A172 (cell line): ENCODE results near the gene EXD3. TPM values are rescaled to one million over a fixed set of nuclear protein-coding genes. Genes with fewer than 3 reads are reported as not detected.

Source experiments
- DNase-seq: peaks from one replicate; pipeline ENCODE4 v3.0.0-alpha.2; 2015; ENCODE audit warnings: low spot score
- total RNA-seq: library from RNA; depleted of rRNA; stranded (reverse); fragments of >200 nt; shearing (Covaris generic); gene quantifications from 2 replicates; pipeline ENCODE4 v1.2.3, GENCODE V29; 2014

Gene EXD3
- total RNA-seq, 1 experiment from 2014 or later: 3.4 TPM

DNA sequence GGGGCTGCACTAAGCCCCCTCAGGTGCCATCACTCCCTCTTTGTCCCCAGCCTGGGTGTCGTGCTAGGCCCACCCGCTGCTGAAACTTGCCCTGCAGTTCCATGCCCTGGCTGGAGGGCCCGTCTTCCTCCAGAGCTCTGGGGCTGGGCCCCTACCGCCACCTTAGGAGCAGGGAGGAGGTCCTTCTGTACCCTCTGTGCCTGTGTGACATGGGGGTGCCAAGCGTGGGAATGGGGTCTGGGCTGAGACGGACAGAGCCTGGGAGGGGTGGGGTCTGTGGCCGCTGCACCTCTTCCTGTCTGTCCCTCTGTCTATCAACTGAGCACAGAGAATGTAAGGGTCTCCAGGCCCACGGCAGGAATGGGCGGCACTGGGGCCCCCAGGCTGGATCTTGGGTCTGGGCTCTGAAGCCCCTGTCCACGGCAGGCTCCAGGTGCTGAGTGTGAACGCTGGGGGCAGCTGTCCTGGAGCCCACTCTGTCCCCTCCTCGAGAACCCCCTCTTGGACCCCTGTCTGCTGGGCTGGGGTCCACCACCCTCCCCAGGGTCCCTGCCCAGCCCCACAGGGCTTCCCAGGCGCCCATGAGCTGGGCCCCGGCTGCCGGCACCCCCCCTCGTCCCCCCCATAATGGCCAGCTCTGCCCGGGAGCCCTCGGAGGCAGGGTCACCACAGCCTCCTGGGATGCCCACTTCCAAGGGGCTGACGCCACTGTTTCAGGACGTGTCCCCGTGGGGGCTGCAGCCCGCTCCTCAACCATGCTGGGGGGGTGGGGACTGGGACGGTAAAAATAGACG is 105.0 kb downstream of the EXD3 start:
- no peak for DNase-seq

DNA sequence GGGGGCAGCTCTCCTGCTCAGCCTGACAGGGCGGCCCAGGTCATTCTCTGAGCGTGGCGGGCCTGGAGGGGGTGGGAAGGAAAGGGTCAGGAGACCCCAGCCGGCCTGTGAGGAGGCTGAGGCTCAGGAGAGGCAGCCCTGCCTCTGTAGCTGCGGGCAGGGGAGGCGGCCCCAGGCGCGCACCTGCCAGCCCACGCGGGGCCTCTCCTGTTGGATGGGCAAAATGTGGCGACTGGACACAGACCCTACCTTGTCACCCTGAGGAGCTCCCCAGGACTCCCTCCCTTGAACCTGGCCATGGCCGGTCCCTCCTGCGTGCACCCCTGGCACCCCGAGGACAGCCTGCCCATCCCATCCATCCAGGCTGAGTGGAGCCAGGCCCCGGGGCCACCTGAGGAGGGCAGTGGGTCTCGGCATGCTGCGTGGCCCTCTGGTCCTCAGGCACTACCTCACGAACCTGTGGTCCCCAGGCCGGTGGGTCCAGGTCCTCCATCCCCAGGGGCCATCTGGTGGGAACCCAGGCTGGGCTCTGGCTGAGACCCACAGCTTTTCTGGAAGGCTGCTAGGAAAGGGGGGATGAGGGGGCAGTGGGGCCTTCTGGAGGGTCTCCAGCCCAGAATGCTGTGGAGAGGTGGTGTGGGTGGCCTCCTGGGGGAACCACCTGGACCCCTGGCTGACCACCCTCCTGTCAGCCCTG is 105.8 kb downstream of the EXD3 start:
- no peak for DNase-seq

DNA sequence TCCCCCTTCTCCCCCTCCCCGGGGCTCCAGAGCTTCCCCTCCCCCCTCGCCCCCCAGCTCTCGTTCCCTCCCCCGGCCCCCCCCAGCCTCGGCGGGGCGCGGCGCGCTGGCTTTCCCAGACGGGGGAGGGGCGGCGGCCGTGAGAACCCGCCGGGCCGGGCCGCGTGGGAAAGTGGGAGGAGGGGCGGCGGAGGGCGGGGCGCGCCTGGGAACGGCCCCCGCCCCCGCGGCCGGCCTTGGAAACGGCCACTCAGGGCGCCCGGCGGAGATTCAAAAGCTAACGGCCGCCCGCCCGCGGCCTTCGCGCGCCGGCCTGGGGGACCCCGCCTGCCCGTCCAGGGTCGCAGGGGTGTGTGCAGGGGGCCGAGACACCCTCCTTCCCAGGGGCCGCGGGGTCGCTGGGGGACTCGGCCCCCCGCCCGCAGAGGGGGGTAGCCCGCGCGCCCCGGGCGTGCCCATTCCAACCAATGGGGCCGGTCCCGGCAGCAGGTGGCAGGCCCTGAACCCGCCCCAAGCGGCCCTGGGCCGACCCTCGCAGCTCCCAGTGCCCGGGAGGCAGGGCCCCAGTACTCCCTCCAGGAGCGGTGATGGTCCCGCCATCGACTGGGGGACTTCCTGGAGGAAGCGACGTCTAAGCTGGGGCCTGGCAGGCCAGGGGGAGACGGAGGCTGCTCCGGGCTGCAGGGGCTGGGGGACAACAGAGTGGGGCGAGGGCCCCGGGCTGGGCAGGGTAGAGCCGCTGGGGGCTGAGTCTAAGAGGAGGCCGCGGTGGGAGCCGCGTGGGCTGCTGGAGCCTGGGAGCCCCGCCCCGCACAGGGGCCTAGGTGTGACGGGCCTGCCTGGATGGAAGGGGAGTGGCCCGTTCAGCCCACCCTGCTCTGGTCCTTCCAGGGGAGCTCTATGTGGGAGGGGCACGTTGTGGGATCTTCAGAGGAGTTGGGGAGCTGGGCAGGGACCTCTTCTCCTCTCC is 106.7 kb downstream of the EXD3 start:
- DNase-seq: no peak

DNA sequence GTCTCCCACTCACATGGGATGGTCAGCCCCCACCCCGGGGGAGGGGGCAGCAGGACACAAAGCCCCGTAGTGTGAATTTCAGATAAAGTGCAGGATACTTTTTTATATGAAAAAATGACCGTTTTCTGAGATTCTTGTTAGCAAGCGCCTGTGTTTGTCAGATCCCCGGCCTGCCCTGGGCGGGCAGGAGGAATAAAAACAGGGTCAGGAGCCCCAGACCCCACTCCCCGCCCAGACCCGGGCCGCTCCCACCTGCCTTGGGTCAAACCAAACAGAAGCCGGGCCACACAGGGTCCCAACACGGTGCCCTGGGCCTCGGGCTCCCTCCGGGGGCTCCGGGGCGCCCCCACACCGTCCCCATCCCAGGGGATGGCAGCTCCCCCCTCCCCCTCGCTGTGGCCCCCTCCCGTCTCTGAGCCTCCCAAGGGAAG is 107.4 kb downstream of the EXD3 start:
- DNase-seq: no peak

DNA sequence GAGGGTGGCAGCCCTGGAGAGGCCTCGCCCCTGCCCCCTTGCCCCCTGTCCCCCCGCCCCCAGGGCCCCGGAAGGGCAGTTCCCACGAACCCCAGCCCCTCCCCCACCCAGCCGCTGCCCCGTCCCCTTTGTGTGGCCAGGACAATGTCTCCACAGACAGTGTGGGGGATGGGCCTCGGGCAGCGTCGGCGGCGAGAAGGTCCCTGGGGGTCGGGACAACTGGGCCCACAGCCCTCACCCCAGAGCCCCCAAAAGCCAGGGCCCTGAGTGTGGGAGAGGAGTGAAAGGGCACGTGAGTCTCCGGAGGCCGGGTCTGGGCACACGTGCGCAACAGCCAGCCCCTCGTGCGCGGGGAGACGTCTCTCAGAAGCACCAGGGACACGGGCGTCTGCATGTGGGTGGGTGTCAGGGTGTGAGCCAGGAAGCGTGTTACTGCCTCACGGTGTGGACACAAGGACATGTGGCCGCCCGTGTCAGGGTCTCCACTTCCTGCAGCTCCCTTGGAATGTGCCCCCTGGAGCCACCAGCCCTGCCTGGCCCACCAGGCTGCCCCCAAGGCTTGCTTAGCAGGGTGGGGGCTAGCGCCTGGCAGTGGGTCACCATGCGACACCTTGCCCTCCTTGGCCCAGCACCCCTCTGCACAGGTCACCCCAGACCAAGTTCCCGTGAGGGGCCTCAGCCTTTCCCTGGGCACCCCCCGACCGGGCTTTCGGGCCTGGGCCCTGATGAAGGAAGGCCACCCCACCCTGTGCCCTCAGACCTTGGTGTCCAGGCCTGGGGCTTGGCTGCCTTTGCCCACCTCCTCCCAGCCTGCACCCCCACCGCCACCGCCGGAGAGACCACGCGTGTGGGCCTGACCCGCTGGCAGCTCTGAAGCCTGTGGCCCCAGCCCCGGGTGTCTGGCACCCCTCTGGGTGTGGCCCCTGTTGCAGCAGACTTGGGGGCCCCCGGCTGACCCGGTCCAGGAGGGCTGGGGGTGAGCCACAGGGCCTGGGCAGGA is 108.1 kb downstream of the EXD3 start:
- no peak for DNase-seq

DNA sequence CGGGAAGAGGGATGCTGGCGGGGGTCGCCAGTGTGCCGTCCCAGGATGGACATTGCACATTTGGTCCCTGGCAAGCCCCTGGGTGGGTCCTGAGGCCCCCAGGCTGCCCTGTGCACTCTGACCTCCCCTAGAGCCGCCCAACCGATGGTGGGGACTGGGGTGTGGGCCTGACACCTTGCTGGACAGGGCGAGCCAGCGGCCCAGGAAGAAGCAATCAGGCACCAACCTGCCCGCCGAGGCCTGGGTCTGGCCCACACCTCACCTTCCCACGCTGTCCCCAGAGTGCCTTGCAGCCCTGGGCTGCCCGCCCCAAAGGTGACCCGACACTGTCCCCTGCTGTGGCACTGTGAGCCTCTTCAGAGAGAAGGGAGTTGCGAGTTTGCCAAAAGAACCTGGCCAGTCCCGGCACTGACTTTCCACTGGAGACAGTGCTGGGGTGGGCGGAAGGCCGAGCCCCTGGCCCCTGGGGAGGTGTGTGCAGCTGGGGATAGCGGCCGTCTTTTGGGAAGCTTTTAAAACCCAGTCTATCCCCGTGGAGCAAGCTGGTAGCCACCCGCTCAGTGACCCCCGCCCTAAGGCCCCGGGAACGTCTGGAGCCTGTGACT is 108.9 kb downstream of the EXD3 start:
- DNase-seq: no peak

DNA sequence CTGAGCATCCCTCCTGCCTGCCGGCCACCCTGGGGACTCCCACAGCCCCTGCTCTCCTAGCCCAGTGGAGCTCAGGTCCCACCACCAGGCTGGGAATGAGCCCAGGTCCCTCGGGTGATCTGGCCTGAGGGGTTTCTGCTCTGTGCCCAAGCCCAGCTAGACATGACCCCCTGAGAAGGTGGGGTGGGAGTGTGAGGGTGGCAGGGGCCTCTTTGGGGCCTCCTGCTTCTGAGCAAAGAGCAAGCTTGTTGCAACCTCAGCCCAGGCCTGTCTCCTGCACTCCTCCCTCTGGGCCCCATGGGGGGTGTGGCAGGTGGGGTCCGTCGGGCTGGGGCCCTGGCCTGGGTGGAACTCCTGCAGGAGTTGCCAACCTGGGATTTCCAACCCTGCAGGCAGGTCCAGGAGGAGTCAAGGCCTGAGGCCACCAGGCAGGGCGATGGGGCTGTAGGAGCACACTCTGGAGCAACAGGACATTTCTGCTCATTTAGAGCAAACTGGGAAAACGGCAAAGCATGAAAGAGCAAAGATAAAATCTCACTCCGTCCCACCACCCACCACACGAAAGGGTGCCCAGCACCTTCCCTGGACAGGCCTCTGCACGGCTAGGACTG is 109.5 kb downstream of the EXD3 start:
- no peak for DNase-seq

DNA sequence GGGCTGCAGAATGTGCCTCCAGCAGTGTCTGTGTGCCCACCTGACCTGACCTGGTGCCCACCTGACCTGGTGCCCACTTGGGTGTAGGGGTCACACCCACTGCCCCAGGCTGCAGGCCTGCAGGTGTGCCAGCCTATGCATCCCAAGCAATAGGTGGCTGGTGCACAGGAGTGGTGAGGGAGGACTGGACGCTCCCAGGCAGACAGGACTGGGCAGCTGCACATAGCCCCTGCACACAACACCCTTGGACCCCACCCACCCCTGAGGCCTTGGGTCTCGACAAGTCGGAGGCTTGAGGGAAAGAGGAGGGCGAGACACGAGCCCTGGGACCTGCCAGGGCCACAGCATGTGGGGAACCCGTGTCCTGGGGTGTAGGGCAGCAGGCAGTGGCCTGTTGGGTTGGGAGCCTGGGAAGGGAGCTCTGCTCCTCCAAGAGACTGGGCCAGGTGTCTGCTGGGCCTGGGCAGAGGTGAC is 110.1 kb downstream of the EXD3 start:
- DNase-seq: no peak

DNA sequence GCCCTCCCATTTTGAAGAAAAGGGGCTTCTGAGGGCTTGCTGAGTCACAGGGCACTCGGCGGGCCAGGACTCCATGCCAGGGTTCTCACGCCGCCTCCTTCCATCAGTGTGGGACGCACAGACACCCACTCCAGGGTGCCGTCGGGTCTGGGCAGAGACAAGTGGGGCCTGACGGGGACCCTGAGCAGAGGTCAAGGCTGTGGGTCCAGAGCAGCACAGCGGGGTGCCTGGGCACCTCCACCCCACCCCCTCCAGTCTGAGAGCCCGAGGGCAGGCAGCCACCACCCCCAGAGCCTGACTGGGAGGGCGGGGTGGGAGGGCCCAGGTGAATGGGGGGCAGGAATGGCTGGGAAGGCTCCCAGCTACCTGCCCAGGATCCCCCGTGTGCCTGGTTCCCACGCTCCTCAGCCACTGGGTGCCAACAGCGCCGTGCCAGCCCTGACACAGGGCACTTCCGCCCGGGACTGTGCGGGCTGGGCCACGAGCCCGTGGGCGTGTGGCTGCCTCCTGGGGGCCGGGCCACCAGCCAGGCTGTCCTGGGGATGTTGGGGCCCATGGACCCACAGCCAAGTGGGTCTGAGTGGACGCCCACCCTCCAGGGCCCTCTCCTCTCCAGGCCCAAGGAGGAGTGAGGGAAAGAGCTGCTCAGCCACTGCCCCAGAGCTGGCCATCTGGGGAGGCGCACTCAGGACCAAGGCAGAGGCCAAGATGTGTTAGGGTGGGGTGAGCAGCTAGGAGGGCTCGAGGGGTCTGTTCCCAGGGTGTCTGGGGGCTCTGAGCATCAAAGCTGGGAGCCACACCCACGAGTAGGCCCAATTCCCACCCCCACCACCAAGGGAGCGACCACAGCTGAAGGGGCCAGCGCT is 110.7 kb downstream of the EXD3 start:
- DNase-seq: no peak

DNA sequence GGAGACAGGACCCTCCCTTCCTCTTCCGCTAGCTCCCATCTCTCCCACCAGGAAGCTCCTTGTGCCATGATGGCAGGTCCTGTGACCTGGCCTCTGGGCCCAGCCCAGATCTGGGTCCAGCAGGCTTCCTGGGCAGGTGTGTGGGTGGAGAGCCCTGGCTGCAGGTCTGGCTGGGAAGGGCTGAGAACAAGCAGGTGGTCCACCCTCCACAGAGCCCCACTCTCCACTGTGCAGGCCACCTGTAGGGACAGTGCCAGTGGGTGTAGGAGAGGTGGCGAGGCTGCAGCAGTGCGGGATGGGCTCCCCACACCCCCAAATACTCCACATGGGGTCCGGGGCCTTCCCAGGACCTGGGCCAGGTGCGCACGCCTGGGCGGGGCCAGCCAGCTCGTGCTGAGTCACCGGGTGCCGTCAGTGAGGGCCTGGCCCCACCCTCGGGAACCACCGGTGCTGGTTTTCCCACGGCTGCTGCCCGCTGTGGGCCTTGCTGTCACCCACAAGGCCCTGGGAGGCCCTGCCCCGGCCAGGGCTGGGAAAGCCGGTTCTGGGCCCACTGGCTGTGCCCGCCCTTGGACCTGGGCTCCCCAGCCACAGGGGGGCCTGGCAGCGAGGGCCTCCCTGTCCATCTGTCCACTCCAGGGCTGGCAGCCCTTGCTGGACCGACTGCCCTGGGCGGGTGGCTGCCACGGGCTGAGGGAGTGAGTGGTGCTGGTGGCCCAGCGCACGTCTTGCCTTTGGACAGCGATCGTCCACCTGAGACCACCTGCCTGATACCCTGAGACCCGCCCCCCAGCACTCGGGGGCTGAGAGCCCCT is 111.6 kb downstream of the EXD3 start:
- peak; percentile 81 for DNase-seq

DNA sequence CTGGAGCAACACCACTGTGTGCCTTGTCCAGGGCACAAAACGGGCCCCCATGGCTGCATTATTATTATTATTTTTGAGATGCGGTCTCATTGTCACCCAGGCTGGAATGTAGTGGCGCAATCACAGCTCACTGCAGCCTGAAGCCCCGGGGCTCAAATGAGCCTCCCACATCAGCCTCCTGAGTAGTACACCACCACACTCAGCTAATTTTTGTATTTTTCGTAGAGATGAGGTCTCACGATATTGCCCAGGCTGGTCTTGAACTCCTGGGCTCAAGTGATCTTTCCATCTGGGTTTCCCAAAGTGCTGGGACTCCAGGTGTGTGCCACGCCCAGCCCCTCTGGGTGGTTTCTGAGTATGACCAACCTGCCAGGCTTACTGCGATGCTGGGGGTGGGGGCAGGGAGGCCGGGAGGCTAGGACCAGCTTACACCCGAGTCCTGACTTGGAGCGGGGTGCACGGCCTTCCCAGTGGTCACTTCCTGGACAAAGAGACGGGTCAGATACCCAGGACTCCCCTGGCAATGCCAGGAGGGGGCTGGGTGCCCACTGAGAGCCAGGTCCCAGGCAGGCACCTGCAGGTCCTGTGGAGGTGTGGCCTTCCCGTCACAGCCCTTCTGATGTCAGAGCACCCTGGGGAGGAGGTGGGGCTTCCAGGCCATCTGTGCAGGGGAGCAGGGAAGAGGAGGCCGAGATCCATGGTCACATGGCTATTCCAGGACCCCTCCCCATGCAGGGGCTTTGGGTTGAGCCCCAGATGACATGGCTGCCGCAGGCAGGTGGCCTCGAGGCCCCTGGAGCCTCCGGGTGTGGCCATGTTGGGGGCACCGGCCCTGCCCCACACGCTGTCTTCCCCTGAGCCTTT is 112.5 kb downstream of the EXD3 start:
- no peak for DNase-seq

DNA sequence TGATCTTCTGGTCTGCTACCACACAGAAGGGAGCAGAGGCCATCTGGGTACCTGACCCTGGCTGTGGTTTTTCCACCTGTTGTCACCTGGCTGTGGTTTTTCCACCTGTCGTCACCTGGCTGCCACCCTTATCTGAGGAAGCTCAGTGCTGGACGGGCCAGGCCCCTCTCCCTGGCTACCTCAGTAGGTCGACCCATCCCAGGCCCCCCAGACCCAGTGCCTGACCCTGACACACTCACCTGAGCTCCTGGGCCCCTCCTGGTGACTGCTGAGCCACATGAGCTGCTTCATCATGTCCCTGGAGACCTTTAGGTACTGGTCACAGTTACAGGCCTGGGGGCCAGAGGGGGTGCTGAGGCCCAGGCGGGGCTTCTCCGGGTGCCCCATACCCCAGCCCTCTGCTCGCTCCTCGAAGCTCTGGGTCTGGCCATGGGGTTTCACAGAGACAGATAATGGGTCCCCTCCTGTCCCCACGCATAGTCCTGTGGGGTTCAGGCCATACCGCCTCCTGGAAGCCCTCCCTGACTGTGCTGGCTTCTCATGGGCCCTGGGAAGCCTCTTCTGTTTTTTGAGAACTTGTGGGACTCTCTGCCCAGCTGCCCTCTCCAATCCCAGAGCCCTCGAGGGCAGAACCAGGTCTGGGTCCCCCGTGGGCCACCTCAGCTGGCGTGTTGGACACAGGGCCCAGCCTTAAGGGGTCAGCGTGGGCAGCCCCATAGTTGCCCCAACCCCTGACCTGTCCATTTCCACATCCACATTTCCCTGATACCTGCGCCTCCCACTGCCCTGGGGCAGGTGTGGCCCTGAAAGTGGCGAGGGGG is 113.4 kb downstream of the EXD3 start:
- no peak for DNase-seq

DNA sequence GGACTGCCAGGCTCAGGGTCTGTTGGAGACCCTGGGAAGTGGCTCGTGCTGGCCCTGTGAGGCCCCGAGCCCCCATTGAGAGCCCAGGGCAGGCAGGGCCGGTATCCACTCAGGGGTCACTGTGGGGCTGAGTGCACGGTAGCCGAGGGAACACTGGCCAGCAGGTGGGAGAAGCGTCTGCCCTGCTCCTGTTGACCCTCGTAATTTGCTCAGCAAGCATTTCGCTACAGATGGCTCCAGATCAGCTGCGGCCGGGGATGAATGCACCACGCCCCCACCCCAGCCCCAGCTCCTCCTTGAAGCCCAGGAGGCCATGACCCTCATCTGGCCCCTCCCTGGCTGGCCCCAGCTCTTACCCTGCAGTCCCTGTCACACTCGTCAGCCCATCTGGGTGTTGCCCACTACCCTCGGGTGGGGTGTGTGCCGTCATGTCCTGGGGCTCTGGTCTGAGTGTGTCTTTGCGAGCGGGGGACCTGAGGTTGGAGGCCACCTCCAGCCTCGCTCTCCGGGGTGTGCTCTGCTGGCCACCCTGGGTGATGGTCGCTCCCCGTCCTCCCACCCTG is 114.8 kb downstream of the EXD3 start:
- no peak for DNase-seq

DNA sequence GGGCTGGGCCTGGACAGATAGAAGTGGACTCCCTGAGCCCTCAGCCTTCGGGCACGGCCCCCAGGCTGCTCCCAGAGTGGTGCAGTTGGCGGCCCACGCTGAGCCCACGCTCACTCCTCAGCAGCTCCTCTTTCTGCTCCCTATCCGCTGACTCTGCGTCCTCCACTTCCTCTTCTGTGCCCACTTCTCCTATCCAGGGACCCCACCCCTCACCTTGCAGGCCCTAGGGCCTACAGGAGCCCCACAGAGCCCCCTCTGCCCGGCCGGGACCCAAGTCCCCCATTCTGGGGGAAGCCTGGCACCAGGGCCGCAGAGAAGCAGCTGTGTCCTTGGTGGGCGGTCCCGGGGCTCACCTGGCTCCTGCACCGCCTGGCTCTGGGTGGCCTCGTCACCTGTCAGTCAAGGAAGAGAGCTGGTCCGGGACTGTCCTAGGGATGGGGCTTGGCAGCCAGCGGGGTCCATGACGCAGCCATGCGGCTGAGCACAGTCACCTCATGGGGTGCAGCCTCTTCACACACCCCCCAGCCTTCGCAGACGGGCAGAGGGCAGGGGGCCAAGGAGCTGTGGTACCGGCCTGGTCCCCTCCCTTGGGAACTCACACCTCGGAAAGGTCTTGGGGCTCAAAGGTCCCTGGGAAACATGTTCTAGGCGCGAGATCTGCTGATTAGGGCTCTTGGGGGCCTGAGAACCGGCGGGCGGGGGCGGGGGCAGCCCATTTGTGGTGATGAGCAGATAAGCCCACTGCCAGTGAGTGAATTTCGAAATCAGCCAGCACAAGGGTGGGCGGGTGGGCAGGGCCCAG is 115.5 kb downstream of the EXD3 start:
- no peak for DNase-seq

DNA sequence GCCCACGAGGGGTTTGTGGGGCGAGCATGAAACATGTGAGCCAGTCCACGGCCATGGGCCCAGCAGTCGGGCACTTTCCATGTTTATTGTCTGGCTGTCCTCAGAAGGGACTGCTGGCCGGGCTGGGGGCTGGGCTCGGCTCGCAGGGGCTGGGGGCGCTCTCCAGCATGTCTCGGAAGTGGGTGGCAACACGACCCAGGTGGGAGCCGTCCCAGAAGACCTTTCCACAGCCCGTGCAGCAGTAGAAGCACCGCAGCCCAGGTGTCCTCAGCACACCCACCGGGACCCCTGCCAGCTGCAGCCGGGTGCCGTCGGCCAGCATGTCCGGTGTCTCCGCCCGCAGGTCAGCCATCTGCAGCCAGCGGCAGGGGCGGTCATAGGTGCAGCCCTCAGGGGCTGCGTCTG is 116.1 kb downstream of the EXD3 start:
- no peak for DNase-seq
